ENCODE results near the gene ANKRD39. TPM values are rescaled to one million over a fixed set of nuclear protein-coding genes. Genes with fewer than 3 reads are reported as not detected.
A peak's percentile ranks its signal among the peaks of the same experiment; 100 is the strongest.

Gene ANKRD39, protein sequence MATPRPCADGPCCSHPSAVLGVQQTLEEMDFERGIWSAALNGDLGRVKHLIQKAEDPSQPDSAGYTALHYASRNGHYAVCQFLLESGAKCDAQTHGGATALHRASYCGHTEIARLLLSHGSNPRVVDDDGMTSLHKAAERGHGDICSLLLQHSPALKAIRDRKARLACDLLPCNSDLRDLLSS
- 10 to 100 TPM; 11.9 to 12.4 TPM for total RNA-seq
- long read RNA-seq, partial matches to known transcripts, result 0 of 1 reads
- long read RNA-seq, other reads (novel, unspliced or antisense), result 0 of 1 reads

GRCh38 chr2:96857667-96858372, at the start of gene ANKRD39:
Gene ANKRD39 (minus strand): TSS chr2:96858016. CDS start chr2:96857987, 29 bp downstream.
- intact Hi-C loops (cut with DNase I), result loop anchor here (2.0 to 5.0 kb wide), 2 partner anchors 93 to 94 kb away; no protein-coding TSS in a partner anchor
- peak; percentile 98 for DNase-seq
- ATAC-seq, result peak; percentile 95 to 96

- ATAC-seq (peak; percentile 36 to 53), DNase-seq (peak; percentile 54)
- intact Hi-C loops (cut with DNase I), result no loop called here
Measured at GRCh38 chr2:96906729-96907114, 48.9 kb upstream of the ANKRD39 start.

DNA sequence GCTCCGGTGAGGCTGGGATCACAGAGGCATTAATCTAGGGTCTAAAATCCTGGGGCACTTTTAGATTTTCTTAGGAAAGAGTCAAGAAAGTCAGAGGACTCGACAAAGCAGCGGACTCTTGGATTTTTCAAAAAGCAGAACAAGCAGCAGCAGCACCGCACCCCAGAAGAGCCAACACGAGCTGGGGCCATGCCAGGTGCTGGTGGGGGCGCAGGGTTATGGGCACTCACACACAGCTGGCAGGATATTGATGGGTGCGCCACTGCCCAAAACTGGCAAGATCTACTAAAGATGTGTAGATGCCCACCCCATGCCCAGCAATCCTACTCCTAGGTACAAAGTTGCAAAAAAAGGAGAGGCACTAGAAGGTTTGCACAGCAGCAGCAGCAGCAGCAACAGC, 46.0 kb upstream of the ANKRD39 start:
- intact Hi-C loops (cut with DNase I), result no loop called here
- no peak for ATAC-seq
- no peak for DNase-seq

DNA sequence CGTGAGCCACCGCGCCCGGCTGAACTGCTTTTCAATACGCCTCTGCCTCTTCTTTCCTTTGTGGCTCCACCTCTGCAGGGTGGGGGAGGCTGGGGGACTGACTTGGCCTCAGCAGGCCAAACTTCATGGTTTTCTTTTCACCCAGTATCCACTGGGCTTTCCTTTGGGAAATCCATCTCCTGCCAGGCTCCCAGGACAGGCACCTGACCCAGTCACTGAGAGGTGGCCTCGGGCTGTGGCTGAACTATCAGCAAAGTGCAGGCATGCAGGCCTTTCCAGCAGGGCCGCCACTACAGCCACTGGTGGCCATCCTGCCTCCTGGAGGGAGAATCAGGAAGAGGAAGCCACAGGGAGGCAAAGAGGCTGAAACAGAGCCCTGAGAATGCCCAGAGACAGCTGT, 45.5 kb upstream of the ANKRD39 start:
- ATAC-seq (no peak), DNase-seq (no peak)
- intact Hi-C loops (cut with DNase I), result no loop called here

DNA sequence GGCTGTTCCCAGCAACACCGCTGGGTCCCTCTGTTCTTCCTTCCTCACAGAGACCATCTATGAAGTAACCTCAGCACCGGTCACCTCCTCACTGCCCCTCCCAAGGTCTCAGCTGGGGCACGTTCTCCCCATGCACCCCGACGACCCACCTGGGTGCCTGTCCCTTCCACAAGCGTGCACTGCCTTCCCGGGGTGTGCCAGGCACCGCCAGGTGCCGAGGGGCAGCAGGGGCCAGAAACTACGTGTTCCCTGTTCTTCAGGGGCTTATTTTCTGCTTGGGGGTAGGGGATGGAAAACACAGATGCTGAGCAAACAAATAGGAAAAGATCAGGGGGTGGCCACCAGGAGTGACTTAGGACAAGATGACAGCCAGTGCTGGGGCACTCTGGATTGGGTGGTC, 42.4 kb upstream of the ANKRD39 start:
- ATAC-seq (no peak), DNase-seq (no peak)
- intact Hi-C loops (cut with DNase I), result no loop called here

DNA sequence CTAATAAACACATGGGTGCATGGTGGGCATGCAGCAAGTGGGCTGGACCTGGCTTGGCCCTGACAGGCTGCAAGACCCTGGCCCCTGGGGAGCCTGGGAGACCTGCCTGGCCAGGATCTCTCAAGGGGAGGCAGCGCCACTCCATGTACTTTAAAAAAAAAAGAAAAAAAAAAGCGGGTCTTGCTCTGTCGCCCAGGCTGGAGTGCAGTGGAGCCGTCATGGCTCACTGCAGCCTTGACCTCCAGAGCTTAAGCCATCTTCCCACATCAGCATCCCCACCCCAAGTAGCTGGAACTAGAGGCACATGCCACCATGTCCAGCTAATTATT, 41.6 kb upstream of the ANKRD39 start:
- intact Hi-C loops (cut with DNase I), result no loop called here
- DNase-seq, result no peak

DNA sequence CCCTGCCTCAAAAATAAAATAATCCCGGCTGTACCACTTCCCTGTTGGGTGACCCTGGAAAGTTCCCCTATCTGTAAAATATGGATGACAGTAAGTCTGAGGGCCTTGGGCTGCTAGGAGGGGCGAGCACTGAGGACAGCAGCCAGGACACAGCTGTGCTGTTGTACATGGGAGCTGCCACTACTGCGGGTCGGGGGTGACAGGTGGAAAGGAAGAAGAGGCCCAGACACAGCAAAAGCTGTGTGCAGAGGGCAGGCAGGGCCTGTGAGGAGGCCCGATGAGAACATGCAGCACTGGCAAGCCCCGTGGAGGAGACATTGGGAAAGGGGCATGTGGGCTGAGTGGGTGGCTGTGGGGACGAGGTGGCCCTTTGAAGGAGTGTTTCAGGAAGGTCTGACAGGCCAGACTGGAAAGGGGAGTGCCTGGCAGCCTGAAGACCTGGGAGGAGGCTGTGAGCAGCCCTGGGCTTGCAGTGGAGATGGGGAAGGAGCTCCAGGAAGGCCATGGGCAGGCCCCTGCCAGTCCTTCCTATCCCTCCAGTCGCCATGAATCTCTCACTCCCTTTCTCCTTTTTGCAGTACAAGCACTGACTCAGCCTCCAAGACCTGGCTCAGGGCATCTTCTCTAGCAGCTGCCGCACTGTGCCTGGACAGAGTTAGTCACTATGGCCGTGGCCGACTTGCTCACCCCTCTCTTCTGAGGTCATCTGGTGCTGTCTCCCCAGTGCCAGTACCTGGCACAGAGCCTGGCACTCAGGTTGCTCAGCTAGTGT, 41.0 kb upstream of the ANKRD39 start:
- DNase-seq (no peak), ATAC-seq (peak in 1 of 2 donors; percentile 14)
- intact Hi-C loops (cut with DNase I), result no loop called here

More for the DNA sequence above, 41.6 kb upstream of the ANKRD39 start:
- ATAC-seq, result no peak

DNA sequence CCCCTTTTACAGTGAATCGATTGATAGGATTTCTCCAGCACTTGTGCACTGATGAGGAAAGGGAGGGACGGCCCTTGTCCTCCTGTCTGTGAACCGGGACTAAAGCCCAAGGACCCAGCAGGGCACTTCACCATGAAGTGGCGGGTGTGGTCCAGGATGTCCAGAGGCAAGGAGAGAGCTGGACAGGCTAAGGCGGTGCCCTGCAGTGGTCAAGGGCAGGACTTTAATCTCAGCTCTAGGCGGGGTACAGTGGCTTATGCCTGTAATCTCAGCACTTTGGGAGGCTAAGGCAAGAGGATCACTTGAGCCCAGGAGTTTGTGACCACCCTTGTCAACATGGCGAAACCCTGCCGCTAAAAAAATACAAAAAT, 40.3 kb upstream of the ANKRD39 start:
- intact Hi-C loops (cut with DNase I), result no loop called here
- no peak for DNase-seq
- ATAC-seq, result no peak

DNA sequence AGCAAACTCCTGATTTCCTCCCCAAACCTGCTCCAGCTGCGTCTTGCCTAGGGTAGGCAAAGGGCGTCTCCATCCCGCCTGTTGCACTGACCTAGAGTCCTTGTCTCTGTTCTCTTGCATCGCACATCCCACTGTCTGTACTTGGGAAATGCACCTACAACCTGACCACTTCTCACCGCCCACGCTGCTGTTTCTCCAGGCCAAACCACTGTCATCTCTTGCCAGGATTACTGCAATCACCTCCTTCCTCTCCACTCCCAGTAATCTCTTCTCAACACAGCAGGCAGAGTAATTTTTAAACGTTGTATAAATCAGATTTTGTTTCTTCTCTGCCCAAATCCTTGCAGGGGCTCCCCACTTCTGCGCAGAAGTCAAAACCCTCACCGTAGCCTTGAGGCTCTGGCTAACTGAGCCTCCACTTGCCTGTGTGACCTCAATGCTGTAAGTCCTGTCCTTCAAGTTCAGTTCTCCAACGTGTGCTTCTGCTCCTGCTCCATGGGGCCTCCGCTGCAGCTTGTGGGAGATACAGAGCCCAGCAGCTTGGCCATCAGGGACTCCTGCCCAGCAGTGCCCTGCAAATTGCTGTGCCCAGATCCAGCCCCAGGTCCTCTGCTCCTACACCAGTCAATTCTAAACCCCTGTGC, 39.8 kb upstream of the ANKRD39 start:
- no peak for DNase-seq
- intact Hi-C loops (cut with DNase I), result no loop called here
- peak in 1 of 2 donors; percentile 57 for ATAC-seq

DNA sequence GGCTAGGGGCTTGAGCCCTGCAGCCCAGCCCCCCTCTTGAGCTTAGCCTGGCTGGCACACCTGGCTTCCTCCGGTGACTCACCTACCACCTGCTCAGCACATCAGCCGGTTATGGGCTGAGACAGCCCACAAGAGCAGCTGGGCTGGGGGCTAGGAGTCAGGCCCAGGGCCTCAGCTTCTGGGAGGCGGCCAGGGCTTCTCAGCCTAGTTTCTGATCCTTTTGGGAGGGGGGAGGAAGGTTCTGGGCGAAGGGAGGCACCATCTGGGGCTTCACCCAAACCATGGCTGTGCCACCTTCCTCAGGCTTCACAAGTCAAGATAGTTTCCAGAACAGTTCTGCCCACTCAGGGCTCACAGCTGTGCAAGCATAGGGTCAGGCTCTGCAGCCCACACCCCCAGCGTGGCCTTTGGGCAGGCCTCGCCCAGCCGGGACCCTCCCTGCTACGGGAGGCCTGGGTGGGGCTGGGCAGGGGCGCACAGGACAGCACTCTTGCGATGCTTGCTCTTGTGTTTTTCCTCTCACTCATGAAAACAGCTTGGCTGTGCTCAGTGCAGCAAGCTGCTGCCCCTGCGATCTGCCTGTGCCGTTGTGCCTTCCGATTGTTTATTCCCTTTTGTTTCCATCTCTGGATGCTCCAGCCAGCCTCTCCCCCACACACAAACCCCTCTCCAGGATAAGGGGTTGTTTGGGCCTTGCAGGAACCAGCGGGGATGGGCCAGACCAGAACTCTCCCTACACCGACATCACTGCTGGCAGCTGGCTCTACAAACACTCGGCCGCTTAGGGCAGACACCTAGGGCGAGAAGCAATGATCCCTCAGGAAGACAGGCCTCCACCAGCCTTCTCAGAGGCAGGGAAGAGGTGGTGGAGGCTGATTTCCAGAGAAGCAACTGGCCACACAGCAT, 38.2 kb upstream of the ANKRD39 start:
- DNase-seq, result no peak
- ATAC-seq, result no peak
- intact Hi-C loops (cut with DNase I), result no loop called here

DNA sequence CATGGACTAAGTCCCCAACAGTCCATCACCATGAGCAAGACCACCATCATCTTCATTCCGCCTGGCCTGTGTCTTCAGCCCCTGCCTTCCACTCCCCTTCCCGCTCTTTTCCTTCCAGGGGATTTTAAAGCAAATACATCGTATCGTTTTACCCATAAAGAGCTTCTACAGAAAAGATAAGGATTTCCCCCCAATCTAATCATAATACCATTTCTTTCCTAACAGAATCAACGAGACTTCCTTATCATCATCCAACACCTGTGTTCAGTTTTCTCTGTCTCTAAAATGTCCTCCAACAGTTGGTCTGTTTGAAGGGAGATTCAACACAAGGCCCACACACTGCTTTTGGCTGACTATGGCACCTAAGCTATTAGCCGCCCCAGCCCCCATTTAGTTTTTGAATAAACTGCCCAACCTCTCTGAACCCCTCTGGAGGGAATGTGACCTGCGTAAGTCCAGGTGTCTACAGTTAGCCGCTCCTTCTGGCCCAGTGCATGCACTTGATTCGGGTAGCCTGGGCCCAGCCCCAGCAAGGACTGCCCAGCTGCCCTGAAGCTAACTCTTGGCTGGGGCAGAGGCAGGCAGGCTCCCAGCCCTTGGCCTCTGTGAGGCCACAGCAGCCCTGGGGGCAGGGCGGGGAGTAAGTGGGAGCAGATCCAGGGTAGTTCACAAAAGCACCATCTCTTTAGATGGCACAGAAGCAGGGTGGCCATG, 37.4 kb upstream of the ANKRD39 start:
- ATAC-seq, result no peak
- intact Hi-C loops (cut with DNase I), result no loop called here
- no peak for DNase-seq

GRCh38 chr2:96894151-96894531, 36.3 kb upstream of the ANKRD39 start:
- intact Hi-C loops (cut with DNase I), result no loop called here
- no peak for ATAC-seq
- no peak for DNase-seq

DNA sequence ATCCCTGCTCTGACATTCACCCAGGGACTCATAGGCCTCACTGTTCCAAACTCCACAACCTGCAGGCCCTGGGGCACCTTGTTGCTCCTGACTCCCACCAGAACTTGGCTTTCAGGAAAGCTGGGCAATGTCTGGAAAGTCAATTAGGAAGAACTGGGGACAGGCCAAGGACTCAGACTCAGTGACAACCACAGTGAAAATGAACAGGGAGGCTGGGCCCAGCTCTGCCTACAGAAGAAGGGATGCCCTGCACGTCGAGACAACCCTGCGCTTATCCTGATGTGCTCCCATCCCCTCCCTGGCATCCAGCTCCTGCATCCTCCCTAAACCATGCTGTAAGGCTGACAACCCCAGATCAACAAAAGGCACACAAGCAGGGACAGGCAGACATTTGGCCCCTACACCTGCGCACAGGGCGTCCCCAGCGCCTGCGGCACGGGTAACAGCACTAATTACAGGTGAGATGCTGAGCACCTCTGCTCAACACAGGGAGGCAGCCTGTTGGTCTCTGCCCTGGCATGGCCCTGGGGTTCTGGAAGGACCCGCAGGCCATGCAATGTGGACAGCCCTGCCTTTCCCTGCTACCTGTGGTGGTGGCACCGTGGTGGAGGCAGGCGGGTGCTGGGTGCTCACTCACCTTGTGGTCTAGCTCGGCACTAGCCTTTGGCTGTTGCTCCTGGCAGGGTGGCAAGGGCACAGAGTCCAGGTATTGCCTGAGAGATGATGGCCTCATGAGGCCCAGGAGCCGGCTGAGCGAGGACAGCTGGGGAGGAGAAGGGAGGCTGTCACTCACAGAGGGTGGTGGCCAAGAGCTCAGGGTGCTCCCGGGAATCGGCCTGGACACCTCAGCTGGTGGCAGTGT, 35.7 kb upstream of the ANKRD39 start:
- DNase-seq (no peak), ATAC-seq (no peak)
- intact Hi-C loops (cut with DNase I), result no loop called here

DNA sequence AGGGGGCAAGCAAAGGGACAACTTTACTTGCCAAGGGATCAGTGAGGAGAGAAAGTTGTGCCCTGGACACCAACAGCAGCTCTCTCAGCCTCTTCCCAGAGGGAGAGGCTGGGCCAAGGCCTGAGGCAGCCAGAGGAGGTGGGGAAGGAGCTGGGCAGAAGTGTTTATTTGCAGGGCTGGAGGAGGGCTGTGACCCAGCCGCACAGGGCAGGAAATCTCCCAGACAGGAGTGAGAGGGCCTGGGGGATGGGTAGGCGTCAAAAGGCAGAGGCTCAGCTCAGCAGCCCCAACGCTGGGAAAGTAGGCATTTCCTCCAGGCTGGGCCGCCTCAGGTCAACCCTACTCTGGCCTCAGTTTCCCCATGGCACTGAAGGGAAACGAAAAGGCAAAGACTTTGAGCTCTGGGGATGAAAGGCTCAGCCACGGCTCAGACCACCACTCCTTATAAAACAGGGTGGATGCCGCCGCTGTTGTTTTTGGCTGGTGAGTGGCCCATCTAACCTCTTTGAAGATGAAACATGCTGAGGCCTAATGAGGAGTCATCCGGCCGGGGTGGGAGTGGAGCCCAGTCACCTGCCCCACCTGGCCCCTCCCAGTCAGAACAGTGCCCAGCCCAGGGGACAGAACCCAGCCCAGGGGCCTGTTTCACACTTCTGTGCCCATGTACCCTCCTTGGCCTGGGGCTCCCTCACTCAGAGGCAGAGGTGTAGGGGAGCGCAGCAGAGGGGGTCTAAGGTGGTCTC, 33.9 kb upstream of the ANKRD39 start:
- peak; percentile 51 to 66 for ATAC-seq
- intact Hi-C loops (cut with DNase I), result no loop called here
- DNase-seq, result no peak

DNA sequence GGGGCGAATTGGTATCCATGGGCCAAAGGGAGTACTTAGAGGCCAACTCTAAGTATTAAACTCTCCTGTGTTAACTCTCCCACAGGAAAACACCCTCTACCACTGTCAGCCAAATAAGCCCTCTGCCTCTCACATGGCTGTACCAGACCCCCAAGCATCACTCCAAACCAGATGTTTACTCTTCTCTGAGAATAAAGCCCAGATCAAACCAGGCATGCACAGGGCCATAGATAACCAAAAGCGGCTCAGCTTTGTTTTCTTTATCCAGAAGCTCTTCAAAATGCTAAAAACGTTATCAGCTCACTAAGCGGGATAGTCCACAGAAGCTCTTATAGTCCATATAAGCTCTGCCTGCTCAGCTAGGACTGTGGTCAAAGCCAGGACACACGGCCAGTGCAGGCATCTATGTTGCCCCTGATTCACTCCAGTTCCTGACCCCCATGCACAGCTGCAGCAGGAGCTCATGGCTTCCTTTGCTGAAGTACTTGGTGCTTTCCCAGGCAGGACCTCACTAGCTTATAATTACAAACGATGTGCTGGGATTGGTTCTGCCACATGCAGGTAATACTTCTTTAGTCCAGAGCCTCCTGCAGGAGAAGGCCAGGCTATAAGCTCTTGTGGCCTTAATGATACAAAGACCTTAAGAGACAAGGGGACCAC, 33.0 kb upstream of the ANKRD39 start:
- DNase-seq (no peak), ATAC-seq (no peak)
- intact Hi-C loops (cut with DNase I), result no loop called here

DNA sequence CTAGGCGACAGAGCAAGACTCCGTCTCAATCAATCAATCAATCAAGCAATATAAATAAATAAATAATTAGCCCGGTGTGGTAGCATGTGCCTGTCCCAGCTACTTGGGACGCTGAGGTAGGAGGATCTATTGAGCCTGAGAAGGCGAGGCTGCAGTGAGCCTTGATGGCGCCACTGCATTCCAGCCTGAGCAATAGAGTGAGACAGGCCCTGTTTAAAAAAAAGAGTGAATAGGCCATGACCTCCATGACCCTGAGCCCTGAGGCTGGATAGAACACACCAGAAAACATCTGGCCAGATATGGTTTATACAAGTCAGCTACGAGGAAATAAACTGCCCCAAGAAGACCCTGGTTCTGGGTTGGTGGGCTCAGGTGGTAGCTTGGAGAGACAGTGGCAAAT, 32.4 kb upstream of the ANKRD39 start:
- intact Hi-C loops (cut with DNase I), result no loop called here
- DNase-seq (no peak), ATAC-seq (no peak)
